Suppressor macrophage (primary cell): Measurements from ENCODE around the gene ATG4C.

Experiments
- DNase-seq, 4 experiments: peaks; one replicate each; pipeline ENCODE4 v3.0.0-alpha.2; 2020 to 2022

Gene ATG4C

DNA sequence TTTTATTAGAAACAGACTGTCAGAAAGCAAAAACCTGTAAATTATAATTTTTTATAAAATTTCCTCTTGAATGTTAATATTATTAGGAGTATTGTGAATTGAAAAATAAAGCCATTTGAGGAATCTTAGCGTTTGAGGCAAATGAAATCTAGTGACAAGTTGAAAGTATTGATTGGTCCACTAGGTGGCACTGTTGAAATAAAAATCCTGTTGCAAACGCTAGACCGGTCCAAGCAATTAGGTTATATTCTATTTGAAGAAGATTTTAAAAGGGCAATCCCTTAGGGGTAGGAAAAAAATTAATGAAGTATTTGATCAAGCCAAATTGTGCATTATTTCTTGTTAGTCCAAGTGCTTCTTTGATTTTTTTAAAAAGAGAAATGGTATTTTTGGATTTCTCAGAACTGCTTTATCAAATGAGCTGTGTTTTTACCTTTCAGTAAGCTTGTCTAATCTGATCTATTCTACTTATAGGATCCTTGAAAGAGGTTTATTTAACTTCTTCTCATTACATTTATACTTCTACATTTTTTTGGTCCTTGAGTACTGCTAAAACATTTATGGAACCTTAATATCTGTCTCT is 57.7 kb downstream of the ATG4C start:
- peak; percentile 48 to 76 (median 73) for DNase-seq

DNA sequence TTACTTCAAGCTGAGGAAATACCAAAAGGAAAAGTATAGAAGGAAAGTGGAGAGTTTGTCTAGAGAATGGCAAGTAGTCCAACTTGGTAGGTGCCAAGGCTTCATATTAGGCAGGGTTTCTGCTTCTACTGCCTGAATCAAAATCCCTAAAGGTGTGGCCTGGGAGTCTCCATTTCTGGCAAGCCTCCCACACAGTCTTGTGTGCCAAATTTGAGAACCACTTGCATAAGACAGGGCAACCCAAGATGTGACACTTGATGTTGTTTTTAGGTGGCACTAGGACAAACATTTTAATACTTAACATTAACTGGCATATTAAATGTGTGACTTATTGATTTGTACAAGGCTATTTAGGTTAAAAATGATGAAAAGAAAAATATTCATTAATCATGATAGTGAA is 60.1 kb downstream of the ATG4C start:
- no peak for DNase-seq

DNA sequence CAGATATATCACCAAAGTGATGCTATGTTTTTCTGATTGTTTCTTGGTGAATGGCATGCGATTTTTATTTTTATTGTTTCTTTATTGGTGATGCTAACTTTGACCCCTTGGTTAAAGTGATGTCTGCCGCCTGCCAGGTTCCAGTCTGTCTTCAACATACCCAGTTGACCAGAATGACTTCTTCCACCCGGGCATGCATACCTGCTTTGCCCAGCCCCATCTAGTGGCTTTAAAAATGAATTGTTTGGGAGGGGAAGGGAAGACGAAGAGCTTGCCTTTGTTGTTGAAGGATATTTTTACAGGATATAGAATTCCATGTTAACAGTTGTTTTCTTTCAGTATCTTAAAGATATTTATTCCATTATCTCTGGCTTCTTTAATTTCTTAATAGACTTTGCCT is 65.1 kb downstream of the ATG4C start:
- DNase-seq, result no peak

DNA sequence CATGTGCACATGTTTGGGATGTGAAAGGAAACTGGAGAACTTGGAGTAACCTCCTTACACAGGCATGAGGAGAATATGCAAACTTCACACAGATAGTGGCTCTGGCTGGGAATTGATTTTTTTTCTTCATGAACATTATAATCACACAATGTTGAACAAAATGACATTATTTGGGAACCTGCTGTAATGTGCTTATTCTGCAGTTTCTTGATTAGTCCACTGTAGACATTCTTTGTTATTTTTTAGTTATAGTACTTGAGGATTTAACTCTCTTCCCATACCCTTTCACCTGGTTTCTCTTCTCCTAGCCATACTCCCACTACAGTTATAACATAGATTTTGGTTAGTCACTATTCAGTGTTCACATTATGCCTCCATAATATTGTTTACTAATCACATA is 68.3 kb downstream of the ATG4C start:
- DNase-seq, result no peak

DNA sequence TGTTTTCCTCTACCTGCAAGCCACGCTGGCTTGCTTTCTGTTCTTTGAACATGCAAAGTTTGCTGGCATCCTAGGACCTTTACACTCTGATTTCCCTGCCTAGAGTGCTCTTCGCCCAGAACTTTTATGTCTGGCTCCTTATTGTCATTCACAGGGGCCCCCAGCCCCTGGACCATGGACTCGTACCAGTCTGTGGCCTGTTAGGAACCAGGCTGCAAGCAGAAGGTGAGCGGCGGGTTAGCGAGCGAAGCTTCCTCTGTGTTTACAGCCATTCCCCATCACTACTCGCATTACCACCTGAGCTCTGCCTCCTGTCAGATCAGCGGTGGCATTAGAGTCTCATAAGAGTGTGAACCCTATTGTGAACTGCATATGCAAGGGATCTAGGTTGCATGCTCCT is 73.0 kb downstream of the ATG4C start:
- DNase-seq, result no peak

DNA sequence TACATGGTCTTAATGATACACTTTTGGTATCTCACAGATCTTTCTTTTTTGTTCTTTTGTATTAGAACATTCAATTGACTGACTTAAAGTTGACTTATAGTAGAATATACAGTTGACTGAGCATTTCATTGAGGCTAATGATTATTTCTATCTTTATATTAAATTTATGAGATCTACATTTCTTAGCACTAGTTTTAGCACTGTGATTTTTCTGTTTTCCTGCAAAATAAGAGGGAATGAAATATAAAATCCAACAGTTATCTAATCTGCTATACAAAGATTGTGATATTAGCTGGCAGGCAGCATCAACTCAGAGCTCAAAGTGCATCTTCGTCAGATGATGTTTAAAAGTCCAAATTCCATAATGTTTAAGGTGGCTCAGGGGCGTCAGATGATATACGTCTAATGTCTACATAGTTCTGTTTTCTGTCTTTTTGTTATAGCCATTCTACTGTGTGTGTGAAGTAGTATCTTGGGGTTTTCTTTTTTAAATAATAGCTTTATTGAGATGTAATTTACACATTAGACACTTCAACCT is 85.4 kb downstream of the ATG4C start:
- no peak for DNase-seq

DNA sequence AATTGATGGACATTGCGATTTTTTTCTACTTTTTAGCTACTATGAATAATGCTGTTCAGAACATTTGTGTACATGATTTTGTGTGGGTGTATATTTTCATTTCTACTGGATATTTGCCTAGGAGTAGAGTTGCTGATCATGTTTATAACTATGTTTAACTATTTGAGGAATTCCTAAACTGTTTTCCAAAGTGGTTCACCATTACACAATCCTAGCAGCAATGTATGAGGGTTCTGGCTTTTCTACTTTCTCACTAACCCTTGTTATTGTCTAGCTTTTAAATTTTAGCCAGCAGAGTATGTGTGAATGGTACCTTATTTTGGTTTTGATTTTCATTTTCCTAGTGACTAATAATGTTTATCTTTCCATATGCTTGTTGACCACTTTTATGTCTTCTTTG is 86.2 kb downstream of the ATG4C start:
- DNase-seq, result no peak

DNA sequence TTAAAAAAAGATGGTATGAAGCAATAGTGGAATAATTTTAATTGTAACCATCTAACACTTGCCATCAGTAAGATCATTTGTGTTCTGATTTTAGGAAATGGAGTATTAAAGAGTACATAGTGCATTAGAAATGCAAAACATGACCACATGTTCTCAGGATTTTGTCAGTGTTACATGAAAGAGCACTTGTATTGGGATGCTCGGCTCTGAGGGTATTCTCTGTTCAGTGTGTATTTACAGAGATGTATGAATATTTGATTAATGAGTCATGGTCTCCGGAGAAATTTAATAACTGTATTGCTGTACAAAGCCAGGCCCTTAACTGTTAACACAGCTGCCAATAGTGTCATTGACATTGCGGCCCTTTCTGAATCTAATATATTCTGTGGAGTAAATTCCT is 91.7 kb downstream of the ATG4C start:
- no peak for DNase-seq

DNA sequence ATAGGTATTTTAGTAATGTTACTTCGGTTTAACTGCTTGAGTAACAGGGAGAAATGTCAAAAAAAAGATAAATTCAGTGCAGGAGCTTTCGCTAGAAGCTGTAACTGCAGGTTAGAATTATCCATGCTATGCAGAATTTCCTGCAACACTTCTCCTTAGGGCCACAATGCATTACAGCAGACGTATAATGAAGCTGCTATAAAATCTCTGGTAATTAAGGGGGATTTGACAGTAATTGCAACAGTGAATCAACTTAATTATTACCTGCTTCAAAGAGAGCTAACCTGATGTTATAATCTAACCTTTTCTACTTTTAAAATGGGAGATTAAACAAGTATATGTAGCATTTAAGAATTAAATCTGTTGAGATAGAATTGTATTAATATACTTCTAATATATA is 92.6 kb downstream of the ATG4C start:
- DNase-seq, result no peak

DNA sequence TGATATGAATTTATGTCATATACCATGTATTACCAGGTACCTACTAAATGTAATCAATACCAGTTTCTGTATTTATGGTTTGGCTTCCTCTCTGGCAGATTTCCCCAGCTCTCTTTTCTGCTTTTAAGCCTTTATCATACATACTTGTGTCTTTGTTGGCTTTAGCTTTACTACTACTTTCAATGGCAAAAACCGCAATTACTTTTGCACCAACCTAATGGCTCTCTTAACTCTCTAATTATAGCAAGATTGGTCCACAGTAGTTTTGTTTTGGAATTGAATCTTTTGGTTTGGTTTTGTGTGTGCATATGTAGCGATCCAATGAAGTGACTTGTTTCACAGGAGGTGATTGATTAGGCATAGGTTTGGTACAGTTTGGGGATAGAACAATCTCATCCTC is 93.6 kb downstream of the ATG4C start:
- DNase-seq, result no peak

DNA sequence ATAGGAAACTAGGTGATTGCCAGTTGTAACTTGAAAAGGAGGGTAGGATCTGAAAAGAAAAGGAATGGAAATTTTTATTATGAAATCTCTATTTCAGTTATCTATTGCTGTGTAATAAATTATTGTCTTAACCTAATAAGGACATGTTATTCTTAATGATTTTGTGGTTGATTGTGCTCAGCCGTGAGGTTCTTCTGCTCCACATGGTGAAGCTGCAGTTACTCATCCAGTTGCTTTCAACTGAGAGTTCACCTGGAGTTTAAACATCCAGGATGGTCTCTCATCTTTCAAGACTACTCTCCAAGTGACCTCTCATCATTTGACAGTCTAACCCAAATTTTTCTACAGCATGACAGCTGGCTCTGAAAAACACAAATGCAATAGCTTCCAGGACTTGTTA is 96.0 kb downstream of the ATG4C start:
- no peak for DNase-seq

DNA sequence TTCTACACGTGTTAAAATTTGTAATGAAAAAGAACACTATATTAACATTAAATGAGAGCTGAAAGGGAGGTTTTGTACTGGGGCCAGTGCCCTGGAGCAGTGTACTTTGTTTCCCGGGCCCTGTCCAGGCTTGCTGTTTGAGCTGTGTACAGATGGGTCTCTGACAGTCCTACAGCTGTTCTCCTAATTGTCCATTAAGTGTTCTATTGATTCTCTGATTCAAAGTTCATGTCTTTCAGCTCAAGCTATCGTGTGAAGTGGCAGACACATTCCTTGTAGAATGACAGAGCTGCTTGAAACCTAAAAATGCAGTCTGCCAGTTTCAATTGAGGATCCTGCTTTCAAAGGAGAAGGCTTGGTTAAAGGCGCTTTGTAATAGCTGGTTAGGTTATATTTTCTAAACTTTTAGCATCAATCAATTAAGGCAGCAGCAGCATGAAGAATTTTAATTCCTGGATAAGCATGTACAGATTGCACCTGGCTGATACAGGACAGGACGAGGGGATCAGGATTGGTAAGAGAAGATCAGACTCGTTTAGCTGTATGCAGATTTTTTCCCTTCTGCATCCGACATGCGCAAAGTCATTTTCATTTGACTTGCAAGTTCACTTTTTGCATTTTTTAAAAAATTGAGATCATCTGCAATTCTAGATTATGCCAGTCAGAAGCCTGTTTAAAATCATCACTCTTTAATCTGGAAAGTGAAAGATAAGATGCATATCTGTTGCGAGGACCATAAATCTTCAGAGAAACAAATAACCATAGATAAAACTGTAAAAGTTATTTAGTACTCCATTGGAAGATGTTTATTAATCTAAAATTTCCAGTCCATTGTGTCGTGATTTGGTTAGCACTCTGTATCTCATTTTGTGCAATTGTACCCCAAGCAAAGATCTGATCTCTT is 98.5 kb downstream of the ATG4C start:
- DNase-seq, result no peak

DNA sequence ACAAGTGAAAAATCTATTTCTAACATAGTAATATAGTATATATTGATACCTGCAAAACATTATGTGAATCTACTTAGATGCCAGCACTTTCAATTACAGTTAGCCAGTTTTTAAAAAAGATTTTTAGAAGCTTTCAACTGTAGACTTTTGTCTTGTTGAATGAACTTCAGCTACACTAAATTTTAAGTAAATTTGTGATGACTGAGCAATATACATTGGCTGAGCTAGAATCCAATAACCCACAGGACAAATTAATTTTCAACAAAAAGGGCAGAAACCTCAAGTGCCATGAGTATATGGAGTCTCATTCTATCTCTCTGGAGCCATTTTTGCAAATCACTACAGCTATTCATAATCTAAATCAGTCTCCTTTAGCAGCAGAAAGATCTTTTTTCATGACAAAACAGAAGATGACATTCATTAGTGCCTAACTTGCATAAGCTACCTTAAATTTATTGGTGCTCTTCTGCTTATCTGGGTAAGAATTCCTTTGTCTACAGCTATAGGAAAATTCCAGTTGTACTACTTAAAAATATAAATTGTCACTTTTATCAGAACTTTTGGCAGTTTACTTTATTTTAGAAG is 100.3 kb downstream of the ATG4C start:
- no peak for DNase-seq

DNA sequence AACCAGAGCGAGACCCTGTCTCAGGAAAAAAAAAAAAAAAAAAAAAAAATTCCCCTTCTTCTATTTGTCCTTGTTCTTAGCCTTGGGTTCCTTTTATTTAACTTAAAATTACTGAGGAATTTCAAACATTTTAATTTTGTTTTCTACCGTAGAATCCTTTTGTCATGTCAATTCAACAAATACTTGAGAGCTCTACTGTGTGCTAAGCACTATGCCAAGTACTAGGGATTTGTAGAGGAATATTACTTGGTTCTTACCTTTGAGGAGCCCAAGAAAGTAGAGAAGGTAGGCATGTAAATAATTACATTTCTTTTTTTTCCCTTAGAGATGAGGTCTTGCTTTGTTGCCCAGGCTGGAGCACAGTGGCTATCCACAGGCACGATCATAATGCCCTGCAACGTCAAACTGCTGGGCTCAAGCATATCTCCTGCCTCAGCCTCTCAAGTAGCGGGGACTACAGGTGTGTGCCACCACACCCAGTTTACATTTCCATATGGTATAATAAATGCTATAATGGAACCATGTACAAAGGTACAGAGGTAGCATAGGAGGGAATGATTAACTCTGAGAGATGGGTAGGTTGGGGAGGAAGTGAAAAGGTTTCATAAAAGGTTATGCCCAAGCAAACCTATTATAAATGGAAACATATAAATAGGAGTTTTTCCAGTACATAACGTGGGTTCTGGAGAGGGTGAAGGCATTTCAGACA is 104.0 kb downstream of the ATG4C start:
- no peak for DNase-seq

DNA sequence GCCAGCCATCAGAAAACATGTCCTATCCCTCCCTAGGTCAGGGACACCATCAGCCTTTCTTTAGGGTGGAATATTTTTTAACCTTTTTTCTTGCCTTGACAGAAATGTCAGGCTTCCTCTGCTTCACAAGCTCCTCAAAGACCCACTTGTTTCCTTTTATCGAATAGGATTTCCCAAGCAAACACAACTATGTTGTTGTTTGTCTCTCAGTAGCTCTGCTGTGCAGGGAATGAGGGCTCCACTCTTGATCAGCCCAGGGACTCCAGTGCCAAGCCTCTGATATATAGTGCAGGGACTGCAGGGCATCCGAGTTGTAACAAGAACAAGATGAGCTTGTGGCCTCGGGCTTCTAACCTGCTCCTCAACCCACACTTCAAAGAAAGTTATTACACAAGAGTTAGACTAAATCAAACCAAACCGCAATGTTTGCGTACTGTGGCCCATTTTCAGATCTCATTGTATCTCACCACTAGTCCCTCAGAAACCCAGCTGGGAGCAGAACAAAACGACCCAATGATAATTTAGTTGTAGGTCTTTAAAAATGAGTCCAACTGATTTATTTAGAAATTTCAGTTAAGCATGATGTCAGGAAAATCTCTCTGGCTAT is 108.1 kb downstream of the ATG4C start:
- DNase-seq, result no peak

DNA sequence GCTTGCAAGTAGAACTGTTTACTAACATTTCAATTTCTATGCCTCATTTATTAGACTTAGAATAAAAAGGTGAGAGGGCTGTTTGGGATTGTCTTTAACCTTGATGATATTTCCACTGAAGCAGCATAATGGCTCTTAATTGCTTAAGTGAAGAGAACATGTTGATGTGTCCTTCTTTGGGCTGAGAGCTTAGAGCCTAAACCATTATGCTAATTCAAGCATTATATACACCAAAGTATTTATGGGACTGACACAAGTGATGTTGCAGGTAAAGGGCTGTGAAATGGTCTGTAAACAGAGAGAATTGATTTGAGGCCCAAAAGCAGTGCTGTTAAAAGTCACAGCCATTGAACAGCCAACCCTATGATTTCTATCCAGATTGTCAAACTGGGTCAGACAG is 113.9 kb downstream of the ATG4C start:
- no peak for DNase-seq

DNA sequence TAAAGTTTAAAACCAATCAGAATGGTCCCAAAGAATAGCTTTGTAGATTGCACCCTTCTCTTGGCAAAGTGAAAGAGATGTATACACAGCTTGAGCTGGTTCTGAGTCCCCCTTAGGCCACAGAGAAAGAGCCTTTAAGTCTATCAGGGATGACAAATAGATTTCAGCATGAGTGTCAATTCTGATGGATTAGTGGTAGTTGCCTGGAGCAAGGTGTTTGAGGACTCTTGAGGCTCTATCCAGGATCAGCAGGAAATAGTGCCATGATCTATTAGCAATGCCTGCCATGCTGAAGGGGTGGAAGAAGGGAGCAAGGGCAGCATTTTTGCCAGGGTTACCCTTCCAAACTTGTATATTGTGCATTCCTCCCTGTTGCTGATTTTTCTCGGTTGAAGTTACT is 116.6 kb downstream of the ATG4C start:
- no peak for DNase-seq

DNA sequence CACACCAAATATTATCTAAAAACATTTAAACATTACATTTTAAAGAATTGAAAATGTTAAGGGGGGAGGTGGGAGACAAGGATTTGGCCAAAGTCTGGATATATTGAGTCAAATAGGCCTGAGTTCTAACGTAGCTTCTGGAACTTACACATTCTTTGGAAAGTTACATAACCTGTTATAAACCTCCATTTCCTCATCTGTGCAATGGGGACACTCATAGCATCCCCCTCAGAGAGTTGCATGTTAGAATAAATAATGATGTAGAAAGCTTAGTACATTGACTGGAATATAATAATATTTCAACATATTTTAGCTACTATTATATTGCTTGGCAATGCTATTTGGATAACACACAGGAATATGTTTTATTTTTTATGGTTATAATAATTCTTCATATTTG is 117.7 kb downstream of the ATG4C start:
- DNase-seq, result no peak

DNA sequence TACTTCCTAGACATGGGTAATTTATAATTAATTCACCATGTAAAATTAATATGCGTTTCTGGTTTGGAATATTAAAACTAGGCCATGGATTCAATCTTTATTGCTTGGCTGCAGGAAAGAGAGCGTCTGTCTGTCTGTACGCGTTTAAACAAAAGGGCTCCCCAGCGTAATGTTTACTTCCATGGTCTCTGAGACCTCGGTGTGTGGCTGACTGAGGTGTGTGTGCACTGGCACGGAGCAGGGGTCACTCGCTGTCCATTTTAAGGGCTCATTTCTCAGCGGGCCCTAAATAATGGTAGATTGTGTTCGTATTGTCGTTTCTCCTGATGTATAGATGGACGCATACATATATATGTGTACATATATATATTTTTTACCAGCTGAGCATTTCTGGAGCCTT is 119.6 kb downstream of the ATG4C start:
- DNase-seq, result no peak

DNA sequence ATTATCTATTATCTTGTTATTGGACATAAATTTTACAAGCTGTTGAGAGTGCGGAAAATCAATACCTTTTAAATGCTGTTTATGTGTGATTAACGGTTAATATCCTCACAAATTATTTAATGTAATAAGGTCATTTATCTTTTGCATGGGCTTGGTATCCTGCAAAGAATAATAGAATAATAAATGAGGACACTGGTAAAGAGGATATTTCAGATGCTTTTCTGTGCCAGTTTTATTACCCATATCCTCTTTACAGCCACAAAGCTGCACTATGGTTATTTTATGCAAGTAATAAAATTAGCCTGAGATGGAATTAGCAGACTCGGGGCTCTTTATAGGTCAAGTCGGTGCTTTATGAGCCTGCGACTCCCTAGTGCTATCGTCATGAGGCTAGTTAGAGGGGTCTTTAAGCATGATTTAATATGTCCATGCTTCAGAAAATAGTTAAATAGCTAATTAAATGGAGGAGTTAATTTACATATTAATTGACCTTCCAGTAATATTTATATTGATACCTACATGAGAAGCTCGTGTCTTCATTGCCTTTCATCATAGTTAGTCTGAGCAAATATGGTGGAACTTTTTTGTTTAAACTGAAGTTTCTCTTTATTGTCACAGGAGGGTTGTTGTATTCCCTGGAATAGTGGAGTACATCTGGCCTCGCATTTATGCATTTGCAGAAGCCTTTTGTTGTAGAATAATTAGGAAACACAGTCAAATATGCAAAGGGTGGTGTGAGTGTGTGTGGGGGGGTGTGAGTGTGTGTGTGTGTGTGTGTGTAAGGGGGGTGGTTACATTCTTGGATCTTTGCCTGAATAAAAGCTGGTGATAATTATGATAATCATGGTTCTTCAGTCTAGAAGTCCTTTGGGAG is 120.3 kb downstream of the ATG4C start:
- DNase-seq, result no peak

DNA sequence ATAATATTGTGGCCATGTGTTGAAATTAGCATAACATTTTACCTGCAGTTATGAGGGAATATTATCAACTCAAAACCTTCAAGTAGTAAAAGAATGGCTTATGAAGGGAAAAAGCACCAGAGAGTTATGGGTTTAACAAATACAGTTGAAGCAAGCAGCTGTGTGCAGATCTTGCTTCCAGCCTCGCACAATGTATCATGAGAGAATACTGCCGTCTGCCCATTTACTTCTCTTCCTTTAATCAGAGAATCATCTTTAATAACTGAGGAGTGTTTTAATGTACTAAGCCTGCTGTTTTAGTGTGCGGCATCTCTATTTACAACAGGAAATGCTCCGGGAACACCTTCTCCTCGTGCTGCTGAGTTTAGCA is 120.9 kb downstream of the ATG4C start:
- DNase-seq, result no peak

DNA sequence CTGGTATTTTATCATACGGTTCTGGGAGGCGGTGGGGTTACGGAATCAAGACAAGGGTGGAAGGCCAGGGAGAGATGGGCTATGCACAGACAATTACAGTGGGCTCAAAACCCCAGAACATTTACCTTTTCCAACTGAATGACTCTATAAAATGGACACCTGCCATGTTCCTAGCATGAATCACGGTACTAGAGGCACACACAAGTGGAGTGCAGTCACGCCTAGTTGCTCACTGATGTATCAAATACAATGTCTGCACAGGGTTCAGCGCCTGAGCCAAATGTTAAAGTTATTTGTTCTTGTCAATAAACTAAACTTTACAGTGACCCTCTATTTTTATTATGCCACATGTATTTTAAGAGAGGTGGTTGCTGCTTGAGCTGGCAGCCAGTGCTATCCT is 121.4 kb downstream of the ATG4C start:
- DNase-seq, result no peak
